Measurements from ENCODE around the gene THBS4.

THBS4 gene

DNA sequence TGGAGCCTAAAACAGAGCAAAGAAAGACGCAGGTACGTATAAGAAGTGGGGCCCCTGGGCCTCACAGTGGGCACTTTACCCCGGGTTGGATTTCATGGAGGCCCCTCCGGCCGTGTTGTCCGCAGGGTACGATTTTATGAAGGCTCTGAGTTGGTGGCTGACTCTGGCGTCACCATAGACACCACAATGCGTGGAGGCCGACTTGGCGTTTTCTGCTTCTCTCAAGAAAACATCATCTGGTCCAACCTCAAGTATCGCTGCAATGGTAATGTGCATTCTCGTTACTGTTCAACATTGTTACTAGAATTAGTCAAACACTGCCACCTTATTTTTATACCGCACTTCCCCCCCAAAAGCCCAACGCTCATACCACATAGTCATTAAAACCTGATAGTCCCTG lies 47.1 kb downstream of the THBS4 start:
- H3K4me3 ChIP-seq (ENCODE audit: low read length), result no peak overlapping the region
- no peaks in the 10 kb centered on the region for H3K27me3 ChIP-seq (ENCODE audit: control insufficient read depth, low read length)
- H3K79me2 ChIP-seq (ENCODE audit: control insufficient read depth, low read length), result no peaks in the 10 kb centered on the region
- TF ChIP-seq, protein P1, sequence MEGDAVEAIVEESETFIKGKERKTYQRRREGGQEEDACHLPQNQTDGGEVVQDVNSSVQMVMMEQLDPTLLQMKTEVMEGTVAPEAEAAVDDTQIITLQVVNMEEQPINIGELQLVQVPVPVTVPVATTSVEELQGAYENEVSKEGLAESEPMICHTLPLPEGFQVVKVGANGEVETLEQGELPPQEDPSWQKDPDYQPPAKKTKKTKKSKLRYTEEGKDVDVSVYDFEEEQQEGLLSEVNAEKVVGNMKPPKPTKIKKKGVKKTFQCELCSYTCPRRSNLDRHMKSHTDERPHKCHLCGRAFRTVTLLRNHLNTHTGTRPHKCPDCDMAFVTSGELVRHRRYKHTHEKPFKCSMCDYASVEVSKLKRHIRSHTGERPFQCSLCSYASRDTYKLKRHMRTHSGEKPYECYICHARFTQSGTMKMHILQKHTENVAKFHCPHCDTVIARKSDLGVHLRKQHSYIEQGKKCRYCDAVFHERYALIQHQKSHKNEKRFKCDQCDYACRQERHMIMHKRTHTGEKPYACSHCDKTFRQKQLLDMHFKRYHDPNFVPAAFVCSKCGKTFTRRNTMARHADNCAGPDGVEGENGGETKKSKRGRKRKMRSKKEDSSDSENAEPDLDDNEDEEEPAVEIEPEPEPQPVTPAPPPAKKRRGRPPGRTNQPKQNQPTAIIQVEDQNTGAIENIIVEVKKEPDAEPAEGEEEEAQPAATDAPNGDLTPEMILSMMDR (IDR thresholded peaks at IDR 0.05; ENCODE audit: low read depth, low read length, poor library complexity, severe bottlenecking), result no peak
- no peak for TF ChIP-seq EZH2phosphoT487 (IDR thresholded peaks at IDR 0.05; ENCODE audit: borderline replicate concordance, low read length)
- no peak overlapping the region for H3K27ac ChIP-seq (ENCODE audit: low read depth, low read length)
- H3F3A ChIP-seq (ENCODE audit: control insufficient read depth, insufficient read depth), result no peaks in the 10 kb centered on the region
- H3K4me1 ChIP-seq (ENCODE audit: control insufficient read depth, low read length), result peaks cover 11% of the 10 kb centered on the region
- H3K9me2 ChIP-seq (replicated peaks; ENCODE audit: control insufficient read depth, low read length), result no peaks in the 10 kb centered on the region
- no peaks in the 10 kb centered on the region for H3K9me3 ChIP-seq (ENCODE audit: control insufficient read depth, insufficient read depth, low read length)
- no peaks in the 10 kb centered on the region for H4K20me1 ChIP-seq (ENCODE audit: control insufficient read depth, insufficient read depth, low read depth, low read length)
- H3K4me2 ChIP-seq (ENCODE audit: low read length), result no peak overlapping the region; the same call in 1 of the 2 replicates
- no peaks in the 10 kb centered on the region for H3K36me3 ChIP-seq (ENCODE audit: control insufficient read depth, low read length)

- Histone ChIP-seq H3K36me3 (ENCODE audit: control insufficient read depth, low read length) (no peaks in the 10 kb centered on the region), H3F3A (ENCODE audit: control insufficient read depth, insufficient read depth) (no peaks in the 10 kb centered on the region), H3K9me2 (replicated peaks; ENCODE audit: control insufficient read depth, low read length) (no peaks in the 10 kb centered on the region), H3K27me3 (ENCODE audit: control insufficient read depth, low read length) (0 out of 2 replicates have a peak, but pooled peaks cover 1% of the 10 kb centered on the region), H4K20me1 (ENCODE audit: control insufficient read depth, insufficient read depth, low read depth, low read length) (no peaks in the 10 kb centered on the region), H3K4me2 (ENCODE audit: low read length) (peak overlapping the region; percentile 20; the same call in 1 of the 2 replicates), H3K9me3 (ENCODE audit: control insufficient read depth, insufficient read depth, low read length) (no peaks in the 10 kb centered on the region), H3K27ac (ENCODE audit: low read depth, low read length) (no peak overlapping the region), H3K79me2 (ENCODE audit: control insufficient read depth, low read length) (no peaks in the 10 kb centered on the region), H3K4me3 (ENCODE audit: low read length) (no peak overlapping the region), H3K4me1 (ENCODE audit: control insufficient read depth, low read length) (peaks cover 11% of the 10 kb centered on the region)
- no peak for TF ChIP-seq EZH2phosphoT487 (IDR thresholded peaks at IDR 0.05; ENCODE audit: borderline replicate concordance, low read length)
- TF ChIP-seq, protein P1 (IDR thresholded peaks at IDR 0.05; ENCODE audit: low read depth, low read length, poor library complexity, severe bottlenecking), result peak; percentile 88
These were observed 47.6 kb downstream of the THBS4 start for GRCh38 chr5:80082731-80083100.

DNA sequence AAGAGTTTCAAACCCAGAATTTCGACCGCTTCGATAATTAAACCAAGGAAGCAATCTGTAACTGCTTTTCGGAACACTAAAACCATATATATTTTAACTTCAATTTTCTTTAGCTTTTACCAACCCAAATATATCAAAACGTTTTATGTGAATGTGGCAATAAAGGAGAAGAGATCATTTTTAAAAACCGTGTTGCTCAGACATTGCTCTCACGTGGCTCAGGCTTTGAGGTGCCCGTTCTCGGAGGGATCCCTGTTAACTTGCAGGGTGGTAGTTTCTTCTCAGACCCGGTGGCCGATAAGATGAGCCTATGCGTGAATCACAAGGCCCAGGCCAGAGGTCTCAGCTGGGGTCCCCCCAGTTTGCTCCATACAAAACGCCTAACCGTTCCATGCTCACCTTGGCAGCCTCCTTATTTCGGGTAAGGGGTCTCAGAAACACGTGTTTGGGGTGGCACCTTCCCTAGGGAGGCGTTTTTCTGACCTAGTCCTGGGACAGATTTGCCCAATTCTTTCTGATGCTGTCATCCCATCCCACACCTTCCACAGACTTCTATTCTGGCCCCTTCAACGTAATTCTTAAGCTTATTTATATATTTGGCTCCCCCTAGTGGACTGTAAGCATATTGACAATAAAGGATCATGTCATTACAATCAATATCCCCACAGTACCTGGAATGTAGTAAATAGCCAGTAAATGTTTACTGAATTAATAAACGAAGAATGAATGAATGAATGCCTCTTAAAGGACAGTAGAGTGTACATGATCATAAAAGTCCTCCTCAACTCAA lies 48.1 kb downstream of the THBS4 start:
- no peak for TF ChIP-seq EZH2phosphoT487 (IDR thresholded peaks at IDR 0.05; ENCODE audit: borderline replicate concordance, low read length)
- TF ChIP-seq, protein P1 (IDR thresholded peaks at IDR 0.05; ENCODE audit: low read depth, low read length, poor library complexity, severe bottlenecking), result peak; percentile 67
- Histone ChIP-seq H3K4me3 (ENCODE audit: low read length) (no peak overlapping the region), H3K9me3 (ENCODE audit: control insufficient read depth, insufficient read depth, low read length) (no peaks in the 10 kb centered on the region), H3K36me3 (ENCODE audit: control insufficient read depth, low read length) (no peaks in the 10 kb centered on the region), H3K27me3 (ENCODE audit: control insufficient read depth, low read length) (0 out of 2 replicates have a peak, but pooled peaks cover 2% of the 10 kb centered on the region), H3K27ac (ENCODE audit: low read depth, low read length) (no peak overlapping the region), H3F3A (ENCODE audit: control insufficient read depth, insufficient read depth) (no peaks in the 10 kb centered on the region), H4K20me1 (ENCODE audit: control insufficient read depth, insufficient read depth, low read depth, low read length) (no peaks in the 10 kb centered on the region), H3K79me2 (ENCODE audit: control insufficient read depth, low read length) (no peaks in the 10 kb centered on the region), H3K4me1 (ENCODE audit: control insufficient read depth, low read length) (peaks cover 11% of the 10 kb centered on the region), H3K4me2 (ENCODE audit: low read length) (peak overlapping the region; percentile 20; the same call in 1 of the 2 replicates), H3K9me2 (replicated peaks; ENCODE audit: control insufficient read depth, low read length) (no peaks in the 10 kb centered on the region)
